Kidney epithelial cell (primary cell): ENCODE results near the gene FMO2. TPM values are rescaled to one million over a fixed set of nuclear protein-coding genes. Genes with fewer than 3 reads are reported as not detected.
"Not testable (repeated sequence)": the region's sequence is repeated elsewhere in the genome, so short reads cannot be mapped to it uniquely, and the experiment has no call there.

Experiments
- DNase-seq: peaks from one replicate; pipeline ENCODE4 v3.0.0-alpha.2; 2010; ENCODE audit warnings: low read depth
- H3K27me3 ChIP-seq: 2 replicates; pipeline ENCODE4 v1.6.0; 2011; ENCODE audit warnings: low read length; ENCODE audit not compliant: control insufficient read depth, insufficient read depth
- H3K36me3 ChIP-seq: 2 replicates; pipeline ENCODE4 v1.5.1; 2011; ENCODE audit warnings: low read length; ENCODE audit not compliant: control insufficient read depth, insufficient read depth
- H3K4me3 ChIP-seq: 2 replicates; pipeline ENCODE4 v1.5.1; 2011; ENCODE audit warnings: low read depth, mild to moderate bottlenecking, control low read depth, low read length
- total RNA-seq: library from RNA; depleted of rRNA; stranded (reverse); fragments of >200 nt; gene quantifications from 2 replicates; pipeline ENCODE4 v1.2.3, GENCODE V29; 2015
- TF ChIP-seq, protein P1 (sequence below): IDR thresholded peaks from 2 replicates; pipeline ENCODE4 v1.5.1; 2011; ENCODE audit warnings: mild to moderate bottlenecking, moderate library complexity, low read length, control low read depth, inconsistent platforms; ENCODE audit not compliant: insufficient read depth, poor library complexity, severe bottlenecking

Gene FMO2
- total RNA-seq, 1 donor from 2014 or later: not detected

DNA sequence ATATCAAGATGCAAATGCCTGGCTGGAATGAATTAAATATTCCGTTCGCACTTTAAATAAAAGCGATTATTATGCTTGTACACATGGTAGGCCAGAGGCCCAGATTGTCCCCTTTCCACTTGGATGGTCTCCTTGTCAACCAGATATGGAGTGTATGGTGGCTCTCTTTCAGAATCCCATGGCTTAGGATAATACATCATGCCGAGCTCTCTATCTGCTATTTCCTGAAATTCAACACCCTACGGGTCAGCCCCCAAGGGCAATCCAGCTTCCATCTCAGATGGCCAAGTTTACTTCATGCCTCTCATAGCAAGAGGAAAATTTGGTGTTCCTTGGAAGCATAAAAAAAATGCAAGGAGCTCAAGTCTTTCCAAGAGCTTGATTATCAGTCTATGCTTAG lies 37.8 kb downstream of the FMO2 start:
- H3K27me3 ChIP-seq: no peaks in the 10 kb centered on the region
- TF ChIP-seq, protein P1, sequence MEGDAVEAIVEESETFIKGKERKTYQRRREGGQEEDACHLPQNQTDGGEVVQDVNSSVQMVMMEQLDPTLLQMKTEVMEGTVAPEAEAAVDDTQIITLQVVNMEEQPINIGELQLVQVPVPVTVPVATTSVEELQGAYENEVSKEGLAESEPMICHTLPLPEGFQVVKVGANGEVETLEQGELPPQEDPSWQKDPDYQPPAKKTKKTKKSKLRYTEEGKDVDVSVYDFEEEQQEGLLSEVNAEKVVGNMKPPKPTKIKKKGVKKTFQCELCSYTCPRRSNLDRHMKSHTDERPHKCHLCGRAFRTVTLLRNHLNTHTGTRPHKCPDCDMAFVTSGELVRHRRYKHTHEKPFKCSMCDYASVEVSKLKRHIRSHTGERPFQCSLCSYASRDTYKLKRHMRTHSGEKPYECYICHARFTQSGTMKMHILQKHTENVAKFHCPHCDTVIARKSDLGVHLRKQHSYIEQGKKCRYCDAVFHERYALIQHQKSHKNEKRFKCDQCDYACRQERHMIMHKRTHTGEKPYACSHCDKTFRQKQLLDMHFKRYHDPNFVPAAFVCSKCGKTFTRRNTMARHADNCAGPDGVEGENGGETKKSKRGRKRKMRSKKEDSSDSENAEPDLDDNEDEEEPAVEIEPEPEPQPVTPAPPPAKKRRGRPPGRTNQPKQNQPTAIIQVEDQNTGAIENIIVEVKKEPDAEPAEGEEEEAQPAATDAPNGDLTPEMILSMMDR: no peak
- H3K36me3 ChIP-seq: no peaks in the 10 kb centered on the region
- H3K4me3 ChIP-seq: no peak overlapping the region
- DNase-seq: no peak

DNA sequence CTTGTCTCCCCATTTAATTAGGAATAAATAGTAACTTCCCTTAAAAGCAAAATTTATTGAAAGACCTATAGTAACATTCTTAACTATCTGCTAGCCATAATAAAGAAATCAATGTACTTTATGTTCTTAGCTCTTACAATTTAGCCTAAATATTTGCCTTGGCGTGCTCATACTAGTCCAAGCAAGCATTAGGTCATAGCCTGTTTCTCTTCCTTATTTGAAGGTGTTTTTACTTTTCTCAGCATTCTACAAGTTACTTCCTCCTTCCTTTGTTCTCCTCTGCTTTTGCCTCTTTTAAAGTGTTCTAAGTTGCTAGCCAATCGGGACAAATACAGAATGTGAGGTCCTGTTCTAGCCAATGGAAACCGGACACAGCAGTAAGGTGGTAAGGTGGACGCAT lies 39.2 kb downstream of the FMO2 start:
- H3K4me3 ChIP-seq, H3K36me3 ChIP-seq, DNase-seq, H3K27me3 ChIP-seq: not testable (repeated sequence)

DNA sequence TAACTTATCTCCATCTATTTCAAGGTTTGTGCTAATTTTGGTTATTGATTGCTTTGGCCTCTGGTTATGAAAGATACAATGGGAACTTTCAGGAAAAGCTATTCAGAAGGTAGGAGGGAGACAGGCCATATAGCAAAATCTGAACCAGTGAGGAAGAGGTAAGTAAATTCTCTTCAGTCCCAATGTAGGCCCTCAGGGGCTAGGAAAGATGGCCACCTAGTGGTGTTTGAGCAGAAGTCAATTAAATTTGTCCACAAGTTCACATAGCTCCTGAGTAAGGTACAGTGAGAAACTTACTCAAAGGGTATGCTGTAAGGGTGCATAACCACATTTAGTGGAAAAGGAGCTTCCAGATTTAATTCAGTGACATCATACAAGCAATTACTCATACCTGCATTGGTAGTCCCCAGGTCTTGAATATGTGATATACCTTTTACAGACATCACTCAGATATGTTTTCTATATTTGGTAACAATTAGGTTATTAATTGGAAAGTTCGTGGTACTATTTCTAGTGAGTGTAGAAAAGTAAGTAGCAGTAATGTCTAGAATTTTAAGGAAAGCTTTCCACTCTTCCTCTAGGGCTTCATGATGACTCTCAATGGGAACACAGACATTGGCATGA lies 41.8 kb downstream of the FMO2 start:
- Histone ChIP-seq H3K36me3 (no peaks in the 10 kb centered on the region), H3K4me3 (no peak overlapping the region), H3K27me3 (no peaks in the 10 kb centered on the region)
- no peak for DNase-seq
- TF ChIP-seq, protein P1: peak; percentile 84

DNA sequence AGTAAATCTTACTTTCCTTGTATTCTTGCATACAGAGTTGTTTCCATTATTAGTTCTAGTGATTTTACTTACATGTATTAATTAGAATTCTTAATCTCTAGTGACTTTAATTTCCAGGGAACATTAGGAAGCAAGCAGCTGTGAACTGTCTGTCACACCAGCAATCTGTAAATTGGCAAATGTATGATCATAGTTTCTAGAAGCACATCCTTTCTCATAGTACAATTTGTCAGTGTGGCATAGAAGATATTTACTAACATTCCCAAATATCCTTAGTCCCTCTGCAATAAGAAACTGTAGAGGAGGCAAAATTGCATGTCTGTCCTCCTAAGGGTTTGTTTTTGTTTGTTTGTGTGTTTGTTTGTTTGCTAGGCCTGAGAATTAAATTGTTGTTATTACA lies 46.2 kb downstream of the FMO2 start:
- no peak overlapping the region for H3K4me3 ChIP-seq
- TF ChIP-seq, protein P1: no peak
- no peak for DNase-seq
- H3K36me3 ChIP-seq: no peaks in the 10 kb centered on the region
- H3K27me3 ChIP-seq: no peaks in the 10 kb centered on the region

DNA sequence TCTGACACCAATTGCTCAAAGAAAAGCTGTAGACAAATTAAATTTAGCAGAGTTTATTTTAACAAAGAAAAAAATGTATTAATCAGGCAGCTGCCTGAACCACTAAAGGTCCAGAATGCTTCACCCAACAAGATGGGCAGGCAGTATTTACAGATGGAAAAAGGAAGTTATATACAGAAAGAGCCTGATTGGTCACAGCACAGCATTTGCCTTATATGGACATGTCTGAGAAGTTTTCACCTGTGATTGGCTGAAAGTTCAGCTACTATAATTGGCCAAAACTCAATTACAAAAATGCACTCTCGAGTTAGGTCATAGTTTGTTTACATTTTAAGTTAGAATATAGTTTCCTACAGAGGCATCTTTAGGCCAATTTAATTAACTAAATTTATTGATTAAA lies 48.1 kb downstream of the FMO2 start:
- TF ChIP-seq, protein P1: no peak
- no peaks in the 10 kb centered on the region for H3K36me3 ChIP-seq
- no peak overlapping the region for H3K4me3 ChIP-seq
- no peak for DNase-seq
- H3K27me3 ChIP-seq: no peaks in the 10 kb centered on the region

DNA sequence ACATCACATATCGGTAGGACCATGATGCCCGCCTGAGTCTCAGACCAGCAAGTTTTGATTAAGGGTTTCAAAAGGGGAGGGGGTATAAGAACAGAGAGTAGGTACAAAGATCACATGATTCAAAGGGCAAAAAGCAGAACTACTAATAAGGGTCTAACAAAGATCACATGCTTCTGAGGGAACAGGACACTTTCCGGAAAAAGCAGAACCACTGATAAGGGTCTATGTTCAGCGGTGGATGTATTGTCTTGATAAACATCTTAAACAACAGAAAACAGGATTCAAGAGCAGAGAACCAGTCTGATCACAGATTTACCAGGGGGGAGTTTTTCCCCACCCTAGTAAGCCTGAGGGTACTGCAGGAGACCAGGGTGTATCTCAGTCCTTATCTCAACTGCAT lies 51.1 kb downstream of the FMO2 start:
- DNase-seq, H3K4me3 ChIP-seq, H3K36me3 ChIP-seq, H3K27me3 ChIP-seq: not testable (repeated sequence)

DNA sequence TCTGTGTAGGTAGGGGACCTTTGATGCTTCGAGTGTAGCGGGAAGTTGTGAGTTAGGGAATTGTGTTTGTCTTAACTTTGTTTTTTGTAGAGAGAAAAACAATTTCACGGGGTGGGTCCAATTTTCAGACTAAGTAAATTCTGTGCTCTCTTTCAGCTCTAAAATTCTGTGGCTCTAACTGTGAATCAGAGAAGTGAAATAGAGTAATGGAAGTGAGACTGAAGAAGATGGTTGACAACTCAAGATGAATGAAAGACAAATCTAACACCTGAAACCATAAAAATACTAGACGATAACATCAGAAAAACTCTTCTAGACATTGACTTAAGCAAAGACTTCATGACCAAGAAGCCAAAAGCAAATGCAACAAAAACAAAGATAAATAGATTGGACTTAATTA lies 58.8 kb downstream of the FMO2 start:
- H3K36me3 ChIP-seq: no peaks in the 10 kb centered on the region
- H3K27me3 ChIP-seq: no peaks in the 10 kb centered on the region
- TF ChIP-seq, protein P1: no peak
- DNase-seq: no peak
- H3K4me3 ChIP-seq: no peak overlapping the region
